ENCODE measurements around the gene PDE11A.

DNA sequence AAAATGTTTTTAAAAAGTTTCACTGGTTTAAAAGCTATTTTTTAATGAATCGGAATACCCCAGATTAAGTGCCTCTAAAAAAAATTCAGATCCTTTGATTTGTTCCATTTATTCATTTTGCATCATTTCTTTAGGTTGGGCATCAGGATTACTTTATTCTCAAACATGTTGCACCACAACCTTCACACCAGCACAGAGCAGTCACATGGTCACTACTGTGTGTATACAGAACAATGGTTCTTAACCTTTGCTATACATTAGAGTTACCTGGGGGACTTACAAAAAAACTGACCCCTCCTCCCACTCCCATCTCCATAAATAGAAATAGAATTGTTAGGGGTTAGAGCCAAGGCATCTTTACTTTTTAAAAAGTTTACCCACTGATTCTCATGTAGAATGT, 461.8 kb downstream of the PDE11A start:
- TF ChIP-seq TAF1 (IDR thresholded peaks at IDR 0.05; ENCODE audit: borderline replicate concordance, low read depth, low read length) (no peak), POLR2A (IDR thresholded peaks at IDR 0.05; ENCODE audit: low read depth, low read length) (no peak)

Data from GM12892 (cell line).